Measurements from ENCODE around the gene CACUL1. TPM values are rescaled to one million over a fixed set of nuclear protein-coding genes. Genes with fewer than 3 reads are reported as not detected.
"Not testable (repeated sequence)": the region's sequence is repeated elsewhere in the genome, so short reads cannot be mapped to it uniquely, and the experiment has no call there.

Gene CACUL1
- polyA plus RNA-seq, 4 donors = 24.1 to 33.7 (median 28.0) TPM

DNA sequence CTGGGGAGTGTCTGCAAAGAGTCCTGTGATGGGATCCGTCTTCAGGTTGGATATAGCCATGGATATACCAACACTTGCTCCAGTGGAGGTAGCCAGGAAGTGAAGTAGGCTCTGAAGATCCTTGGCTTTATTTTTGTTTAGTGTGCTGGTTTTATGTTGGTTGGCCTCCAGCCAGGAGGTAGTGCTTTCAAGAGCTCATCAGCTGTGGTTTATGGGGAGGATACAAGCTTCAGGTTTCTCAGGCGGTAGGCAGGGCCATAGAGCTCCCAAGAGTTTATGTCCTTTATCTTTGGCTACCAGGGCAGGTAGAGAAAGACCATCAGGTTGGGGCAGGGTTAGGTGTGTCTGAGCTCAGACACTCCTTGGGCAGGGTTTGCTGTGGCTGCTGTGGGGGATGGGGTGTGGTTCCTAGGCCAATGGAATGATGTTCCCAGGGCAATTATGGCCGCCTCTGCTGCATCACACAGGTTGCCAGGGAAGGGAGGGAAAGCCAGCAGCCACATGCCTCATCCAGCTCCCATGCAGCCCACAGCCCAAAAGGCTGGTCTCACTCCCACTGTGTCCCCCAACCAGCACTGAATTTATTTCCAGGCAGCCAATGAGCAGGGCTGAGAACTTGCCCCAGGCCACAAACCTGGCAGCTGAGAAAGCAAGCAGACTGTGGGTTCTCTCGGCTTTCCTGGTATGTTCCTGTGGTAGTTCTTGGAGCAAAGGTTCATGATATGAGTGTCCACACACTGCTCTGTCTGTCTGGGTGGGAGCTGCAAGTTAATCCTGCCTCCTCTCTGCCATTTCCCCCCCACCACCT is 92.3 kb downstream of the CACUL1 start:
- no peak for DNase-seq (ENCODE audit: low read depth in 4 of 4, low spot score in 3 of 4)

DNA sequence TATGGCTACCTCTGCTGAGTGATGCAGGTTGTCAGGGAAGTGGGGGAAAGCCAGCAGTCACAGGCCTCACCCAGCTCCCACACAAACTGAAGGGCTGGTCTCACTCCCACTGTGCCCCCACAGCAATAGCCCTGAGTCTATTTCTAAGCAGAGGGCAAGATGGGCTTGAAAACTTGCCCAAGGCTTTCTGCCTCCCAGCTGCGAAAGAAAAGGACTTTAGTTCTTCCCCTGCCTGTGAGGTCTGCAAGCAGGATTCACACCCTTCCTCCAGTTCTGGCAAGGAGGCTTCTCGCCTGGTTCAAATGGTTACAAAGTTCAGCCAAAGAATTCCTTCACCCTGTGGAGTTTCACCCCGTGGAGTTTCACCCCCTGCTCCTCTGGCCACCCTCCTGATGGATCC is 96.0 kb downstream of the CACUL1 start:
- DNase-seq (ENCODE audit: low read depth in 4 of 4, low spot score in 3 of 4) = no peak

DNA sequence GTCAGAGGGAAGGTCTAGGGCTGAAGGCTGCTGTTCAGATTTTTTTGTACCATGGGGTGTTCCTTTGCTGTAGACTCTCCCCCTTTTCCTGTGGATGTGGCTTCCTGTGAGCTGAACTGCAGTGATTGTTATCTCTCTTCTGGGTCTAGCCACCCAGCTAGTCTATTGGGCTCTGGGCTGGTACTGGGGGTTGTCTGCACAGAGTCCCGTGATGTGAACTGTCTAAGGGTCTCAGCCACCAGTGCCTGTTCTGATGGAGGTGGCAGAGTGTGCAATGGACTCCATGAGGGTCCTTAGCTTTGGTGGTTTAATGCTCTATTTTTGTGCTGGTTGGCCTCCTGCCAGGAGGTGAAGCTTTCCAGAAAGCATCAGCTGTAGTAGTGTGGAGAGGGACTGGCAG is 96.6 kb downstream of the CACUL1 start:
- not testable (repeated sequence) for DNase-seq (ENCODE audit: low read depth in 4 of 4, low spot score in 3 of 4)

DNA sequence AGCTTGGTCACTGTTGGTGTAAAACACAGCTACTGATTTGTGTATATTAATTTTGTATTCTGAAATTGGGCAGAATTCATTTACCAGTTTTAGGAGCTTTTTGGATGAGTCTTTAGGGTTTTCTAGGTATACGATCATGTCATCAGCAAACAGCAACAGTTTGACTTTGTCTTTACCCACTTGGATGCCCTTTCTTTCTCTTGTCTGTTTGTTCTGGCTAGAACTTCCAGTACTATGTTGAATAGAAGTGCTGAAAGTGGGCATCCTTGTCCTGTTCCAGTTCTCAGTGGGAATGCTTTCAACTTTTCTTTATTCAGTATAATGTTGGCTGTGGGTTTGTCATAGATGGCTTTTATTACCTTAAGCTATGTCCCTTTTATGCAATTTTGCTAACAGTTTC is 109.5 kb downstream of the CACUL1 start:
- not testable (repeated sequence) for DNase-seq (ENCODE audit: low read depth in 4 of 4, low spot score in 3 of 4)

- no peak for DNase-seq (ENCODE audit: low read depth in 4 of 4, low spot score in 3 of 4)
Measured at GRCh38 chr10:118642228-118642627, 112.5 kb downstream of the CACUL1 start.

DNA sequence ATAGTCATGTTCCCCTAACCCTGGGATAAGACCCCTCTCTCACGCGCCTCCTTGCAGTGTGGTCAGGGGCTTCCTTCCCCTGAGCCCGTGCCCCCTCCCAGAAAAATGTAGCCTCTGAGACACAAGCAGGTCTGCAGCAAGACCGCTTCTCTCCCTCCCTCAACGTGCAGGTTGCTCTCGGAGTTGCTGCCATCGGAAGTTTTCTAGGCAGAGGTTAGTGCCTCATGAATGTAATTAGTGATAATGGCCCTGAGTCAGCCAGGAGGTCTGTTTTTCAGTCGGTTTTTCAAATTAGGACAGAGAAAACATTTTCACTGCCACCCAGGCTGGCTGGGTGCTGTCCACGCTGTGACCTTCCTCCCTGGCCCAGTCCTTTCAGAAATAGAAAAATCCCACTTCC is 116.1 kb downstream of the CACUL1 start:
- DNase-seq (ENCODE audit: low read depth in 4 of 4, low spot score in 3 of 4) = no peak

GRCh38 chr10:118635674-118636402 is 118.9 kb downstream of the CACUL1 start:
- DNase-seq (ENCODE audit: low read depth in 4 of 4, low spot score in 3 of 4) = no peak

- DNase-seq (ENCODE audit: low read depth in 4 of 4, low spot score in 3 of 4) = no peak
Measured at GRCh38 chr10:118633786-118634185, 121.0 kb downstream of the CACUL1 start.

- no peak for DNase-seq (ENCODE audit: low read depth in 4 of 4, low spot score in 3 of 4)
Measured at GRCh38 chr10:118629211-118629610, 125.6 kb downstream of the CACUL1 start.

DNA sequence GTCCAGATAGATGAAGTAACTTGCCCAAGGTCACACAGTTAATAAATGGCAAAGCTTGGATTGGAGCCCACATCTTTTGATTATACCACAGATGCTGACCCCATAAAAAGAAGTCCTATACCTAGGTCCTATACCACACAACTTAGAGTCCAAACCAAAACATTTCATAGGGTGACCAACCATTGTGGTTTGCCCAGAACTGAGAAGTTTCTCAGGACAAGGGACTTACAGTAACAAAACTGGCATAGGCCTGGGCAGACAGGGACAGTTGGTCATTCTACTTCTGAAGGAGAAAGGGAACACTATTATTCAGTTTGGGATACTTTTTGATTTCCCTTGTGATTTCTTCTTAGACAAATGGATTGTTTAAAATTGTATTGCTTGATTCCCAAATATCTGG is 126.4 kb downstream of the CACUL1 start:
- DNase-seq (ENCODE audit: low read depth in 4 of 4, low spot score in 3 of 4) = no peak

DNA sequence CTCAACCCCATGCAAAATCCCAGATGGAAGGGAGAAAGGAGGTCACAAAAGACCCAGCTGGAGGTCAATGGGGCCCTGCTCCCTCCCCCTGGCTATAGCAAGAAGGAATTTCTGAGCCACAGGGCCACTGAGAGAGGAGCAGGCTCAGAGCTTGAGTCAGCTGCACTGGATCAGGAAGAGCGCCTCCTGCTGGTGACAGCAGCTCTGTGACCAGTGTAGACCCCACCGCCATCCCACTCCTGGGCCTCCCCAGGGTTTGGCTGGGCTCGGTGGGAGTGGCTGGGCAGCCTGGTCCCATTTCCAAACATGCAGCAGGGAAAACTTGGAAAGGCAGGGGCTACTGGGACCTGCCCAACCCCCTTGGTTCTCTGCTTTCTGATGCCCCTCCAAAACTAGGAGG is 127.8 kb downstream of the CACUL1 start:
- DNase-seq (ENCODE audit: low read depth in 4 of 4, low spot score in 3 of 4) = no peak

Other genes starting within 250 kb of the CACUL1 start
- under 1 TPM in 1 of 4 donors, not detected in 3; 0.01 TPM for gene PRLHR, start 159.3 kb downstream of the CACUL1 start, polyA plus RNA-seq (ENCODE audit: insufficient read length in 4 of 4)